Skin of body (tissue), 2 donors: ENCODE data around the gene FTHL17. TPM values are rescaled to one million over a fixed set of nuclear protein-coding genes. Genes with fewer than 3 reads are reported as not detected.

Experiments
- DNase-seq: peaks from one replicate; lab custom pipeline; 2025; lab: John Stamatoyannopoulos, UW
- total RNA-seq: library from RNA; depleted of rRNA; stranded (reverse); fragments of >200 nt; gene quantifications from one replicate; pipeline ENCODE4 v1.2.3, GENCODE V29; 2014

The FTHL17 gene
- total RNA-seq, 1 donor from 2014 or later = not detected

DNA sequence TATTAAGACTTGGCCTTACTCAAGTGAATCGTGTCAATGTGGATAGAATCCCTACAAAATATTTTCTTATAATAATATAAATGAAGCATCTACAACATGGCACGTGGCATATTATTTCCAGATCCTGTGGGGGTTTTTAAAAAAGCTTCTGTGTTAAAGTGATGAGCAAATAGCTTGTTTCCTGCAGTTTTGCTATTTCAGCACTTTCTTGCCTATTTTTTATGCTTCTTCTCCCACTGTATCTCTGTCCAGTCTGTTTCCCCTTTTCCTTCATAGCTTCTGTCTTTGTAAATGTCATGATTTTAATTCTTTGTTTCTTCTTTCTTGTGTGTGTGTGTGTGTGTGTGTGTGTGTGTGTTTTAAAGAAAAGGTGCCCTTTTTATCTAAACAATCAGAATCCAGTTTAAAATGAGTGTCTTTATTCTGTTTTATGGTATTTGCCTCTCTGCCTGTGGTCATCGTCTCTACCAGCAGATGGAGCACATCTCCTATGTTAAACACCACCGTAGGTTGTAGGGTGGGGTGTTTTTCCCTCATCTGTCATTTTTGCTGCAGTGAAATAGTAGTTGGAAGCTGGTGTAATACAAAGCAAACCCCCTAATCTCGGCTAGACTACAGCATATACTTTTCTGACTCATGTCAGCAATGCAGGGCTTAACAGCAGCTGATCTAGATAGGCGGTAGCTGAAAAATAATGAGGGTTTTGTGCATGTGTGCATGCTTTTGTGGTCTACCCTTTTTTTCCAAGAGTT, 33.1 kb downstream of the FTHL17 start:
- peak; percentile 44 for DNase-seq

DNA sequence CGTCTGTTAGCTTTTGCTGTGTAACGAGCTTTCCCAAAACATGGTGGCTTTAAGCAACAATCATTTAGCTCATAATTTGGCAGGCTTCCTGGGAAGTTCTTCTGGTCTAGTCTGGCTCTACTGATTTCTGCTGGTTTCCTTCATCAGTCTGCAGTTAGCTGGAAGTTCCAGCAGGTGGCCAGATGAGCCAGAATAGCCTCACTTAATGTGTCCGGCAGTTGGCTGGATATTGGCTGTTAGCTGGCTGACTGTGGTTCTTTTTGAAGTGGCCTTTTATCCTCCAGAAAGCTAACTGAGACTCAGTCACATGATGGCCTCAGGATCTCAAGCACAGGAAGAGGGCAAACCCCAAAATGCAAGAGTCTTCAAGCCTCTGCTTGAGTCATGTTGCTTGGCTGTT, 34.9 kb downstream of the FTHL17 start:
- peak; percentile 0 for DNase-seq

DNA sequence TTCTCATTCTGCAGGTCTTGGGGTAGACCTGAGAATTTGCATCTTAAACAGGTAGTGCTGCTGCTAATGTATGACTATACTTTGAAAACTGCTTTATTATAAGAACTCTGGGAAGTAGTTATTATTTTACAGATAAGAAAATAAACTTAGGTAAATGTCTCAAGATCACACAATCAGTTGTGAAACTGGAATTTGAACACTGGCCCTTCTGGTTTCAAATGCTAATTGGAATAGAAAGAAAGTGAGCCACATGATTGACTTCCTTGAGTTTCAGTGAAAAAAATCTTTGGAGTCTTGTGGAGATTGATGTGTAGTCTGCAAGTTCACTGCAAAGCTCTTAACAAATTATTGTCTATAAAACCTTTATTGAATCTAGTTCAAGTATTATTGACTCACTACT, 44.5 kb downstream of the FTHL17 start:
- no peak for DNase-seq

DNA sequence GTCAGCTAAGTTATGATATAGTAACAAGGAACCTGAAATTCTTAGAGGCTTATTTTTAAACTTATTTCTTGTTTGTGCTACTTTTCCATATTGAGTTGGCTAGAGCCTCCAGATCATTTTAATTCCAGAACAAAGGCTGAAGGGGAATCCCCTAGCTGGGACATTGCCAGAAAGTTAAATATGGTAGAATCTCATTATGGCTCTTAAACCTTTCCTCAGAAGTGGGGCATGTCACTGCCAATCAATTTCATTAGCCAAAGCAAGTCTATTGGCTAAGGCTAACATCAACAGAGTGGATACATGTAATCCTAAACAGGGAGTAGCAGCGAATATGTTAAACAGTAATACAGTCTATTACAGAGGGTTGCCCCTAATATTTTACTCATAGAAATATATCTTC, 47.0 kb downstream of the FTHL17 start:
- DNase-seq = no peak

DNA sequence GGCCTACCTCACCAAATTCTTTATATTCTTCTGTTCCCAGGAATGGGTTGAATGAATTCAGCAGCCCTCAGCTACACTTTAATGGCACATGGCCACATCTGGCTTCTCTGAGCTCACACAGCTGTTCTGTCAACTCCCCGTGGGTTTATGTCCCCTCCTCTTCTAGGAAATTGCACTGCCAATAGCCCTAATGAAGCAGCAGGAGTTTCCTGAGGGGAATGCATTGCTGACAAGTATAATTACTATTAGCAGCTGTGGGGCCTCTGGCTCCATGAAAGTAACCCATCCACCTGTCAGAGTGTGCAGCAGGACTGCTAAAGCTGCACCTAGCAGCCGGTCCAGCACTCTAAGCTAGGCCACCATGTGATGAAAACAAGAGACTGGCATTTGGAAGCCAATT, 50.3 kb downstream of the FTHL17 start:
- DNase-seq = peak; percentile 55

Other genes with a start within 250 kb of the FTHL17 start
- gene TAB3, start 182.8 kb downstream of the FTHL17 start, total RNA-seq = 16.0 TPM